NCI-H2196 (cell line): ENCODE results near the gene RAB18.
"Not testable (repeated sequence)": the region's sequence is repeated elsewhere in the genome, so short reads cannot be mapped to it uniquely, and the experiment has no call there.

Experiments used
- DNase-seq: peaks from one replicate; lab custom pipeline; 2025; ENCODE audit not compliant: unreplicated experiment; lab: John Stamatoyannopoulos, UW

The RAB18 gene

DNA sequence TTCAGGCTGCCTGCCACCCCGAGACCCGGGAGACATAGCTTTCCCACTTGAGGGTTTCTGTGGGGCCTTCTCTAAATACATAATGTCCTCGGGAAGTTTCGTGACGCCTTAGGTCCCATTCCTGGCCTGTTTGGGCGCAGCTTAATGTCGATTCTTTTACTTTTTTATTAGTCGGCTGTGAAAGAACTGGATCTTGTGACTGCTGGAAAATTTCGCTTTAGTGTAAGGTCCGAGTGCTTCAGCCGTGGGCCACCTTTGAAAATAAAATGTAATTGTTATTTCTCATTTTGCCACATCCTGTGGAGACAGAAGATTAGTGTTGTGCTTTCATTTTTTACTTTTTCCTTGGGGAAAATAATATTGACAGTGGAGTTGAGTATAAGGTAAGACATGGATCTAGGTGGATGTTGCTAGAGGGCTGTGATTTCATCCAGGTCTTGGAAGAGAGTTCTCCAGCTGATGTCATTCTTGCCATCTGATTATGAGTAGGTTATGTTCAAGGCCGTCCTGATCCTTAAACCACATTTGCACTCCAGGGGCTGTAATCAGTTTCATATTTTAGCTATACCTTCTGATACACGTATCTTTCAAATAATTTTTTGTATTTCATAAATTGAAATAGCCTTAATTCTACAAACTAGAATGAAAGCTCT is 830 bp downstream of the RAB18 start:
- no peak for DNase-seq

GRCh38 chr10:27505537-27505936 is 1.4 kb downstream of the RAB18 start:
- DNase-seq = not testable (repeated sequence)

GRCh38 chr10:27506280-27506679 is 2.2 kb downstream of the RAB18 start:
- DNase-seq = no peak

GRCh38 chr10:27512548-27512947 is 8.4 kb downstream of the RAB18 start:
- DNase-seq = no peak

- DNase-seq = no peak
Observed at GRCh38 chr10:27513451-27514191, 9.5 kb downstream of the RAB18 start.

DNA sequence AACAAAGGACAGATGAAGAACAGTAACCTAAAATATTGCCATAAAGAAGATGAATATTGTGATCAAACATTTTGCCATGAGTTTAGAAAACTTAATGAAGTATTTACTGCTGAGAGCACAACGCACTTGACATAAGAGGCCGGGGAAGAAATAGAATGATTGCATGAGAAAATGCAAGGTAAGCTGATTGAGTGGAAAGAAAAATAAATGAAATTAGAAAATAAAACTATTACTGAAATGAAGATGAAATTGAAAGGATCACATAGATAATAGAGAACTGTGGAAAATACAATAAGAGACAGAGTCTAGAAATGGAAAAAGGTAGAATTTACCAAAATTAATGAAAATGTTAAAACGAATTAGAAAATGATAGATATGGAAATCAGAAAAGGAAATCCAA is 10.1 kb downstream of the RAB18 start:
- no peak for DNase-seq

- no peak for DNase-seq
Observed at GRCh38 chr10:27518261-27518660, 14.2 kb downstream of the RAB18 start.

- no peak for DNase-seq
Observed at GRCh38 chr10:27525819-27526218, 21.7 kb downstream of the RAB18 start.

GRCh38 chr10:27526242-27526641 is 22.1 kb downstream of the RAB18 start:
- DNase-seq = no peak

GRCh38 chr10:27527666-27528295 is 23.7 kb downstream of the RAB18 start:
- no peak for DNase-seq

DNA sequence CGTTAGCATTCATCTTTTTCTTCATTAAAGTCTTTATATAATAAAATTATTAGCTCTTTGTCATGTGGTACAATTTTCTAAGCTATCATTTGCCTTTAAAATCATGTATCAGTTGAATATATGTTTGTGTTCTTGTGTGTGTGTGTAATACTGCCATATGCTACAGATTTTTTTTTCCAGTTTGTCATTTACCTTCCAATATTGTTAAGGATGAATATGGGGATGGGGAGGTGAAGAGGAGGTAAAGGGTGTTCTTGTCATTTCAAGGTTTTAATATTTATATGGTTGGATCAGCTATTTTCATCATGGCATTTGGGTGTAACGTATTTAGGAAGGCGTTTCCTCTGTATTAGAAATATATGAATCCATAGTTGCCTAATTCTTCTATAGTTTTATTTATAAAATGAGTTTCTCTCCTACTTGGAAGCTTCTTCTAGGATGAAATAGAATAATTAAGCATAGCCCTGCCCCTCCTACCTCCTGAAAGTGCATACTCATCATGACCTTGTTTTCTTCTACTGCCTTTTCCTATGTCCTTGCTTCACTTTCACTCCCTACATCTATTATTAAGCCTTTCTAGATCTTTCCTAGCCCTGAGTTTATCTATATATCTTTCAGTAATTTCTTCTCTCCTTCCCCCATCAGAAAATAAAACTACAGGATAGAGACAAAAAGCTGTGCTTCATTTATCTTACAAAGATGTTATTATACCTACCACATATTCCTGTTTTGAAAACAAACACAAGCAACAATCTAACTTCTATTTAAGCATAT is 25.1 kb downstream of the RAB18 start:
- DNase-seq = no peak

DNA sequence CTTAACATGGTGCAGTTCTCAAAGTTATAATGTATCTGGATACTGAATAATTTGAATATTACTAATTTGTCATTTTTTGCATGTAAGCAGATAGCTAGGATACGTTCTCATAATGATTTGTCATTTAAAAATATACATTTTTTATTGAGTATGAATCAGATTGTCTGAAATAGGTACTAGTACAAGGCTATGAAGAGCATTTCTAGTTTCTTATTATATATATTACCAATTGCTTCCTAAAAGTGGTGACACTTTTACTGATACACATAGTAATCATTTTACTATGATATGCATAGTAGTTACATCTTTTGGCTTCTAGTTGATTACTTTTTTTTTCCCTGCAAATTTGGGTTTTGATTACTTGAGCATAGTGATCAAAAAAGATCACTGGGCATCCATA is 26.4 kb downstream of the RAB18 start:
- no peak for DNase-seq

DNA sequence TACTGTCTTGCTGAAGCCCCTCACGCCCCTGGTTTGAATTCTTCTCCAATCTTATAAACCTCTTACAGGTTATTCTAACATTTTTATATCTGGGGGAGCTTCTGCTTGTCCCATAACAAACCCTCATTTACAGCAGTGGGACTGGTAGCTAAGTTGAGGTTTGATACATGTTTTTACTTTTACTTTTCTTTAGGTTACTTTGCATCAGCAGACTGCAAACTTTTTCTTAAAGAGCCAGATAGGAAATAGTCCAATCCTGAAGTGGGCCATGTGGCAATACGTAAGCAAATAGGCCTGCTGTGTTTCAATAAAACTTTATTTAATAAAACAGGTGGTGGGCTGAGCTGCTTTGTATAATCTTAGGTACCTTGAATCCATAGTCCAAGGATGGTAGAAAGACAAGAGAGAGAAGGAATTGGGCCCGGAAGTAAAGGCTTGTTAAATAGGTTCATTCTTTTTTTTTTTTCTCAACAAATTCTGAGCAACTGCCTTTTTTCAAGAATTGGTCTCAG is 27.3 kb downstream of the RAB18 start:
- no peak for DNase-seq

DNA sequence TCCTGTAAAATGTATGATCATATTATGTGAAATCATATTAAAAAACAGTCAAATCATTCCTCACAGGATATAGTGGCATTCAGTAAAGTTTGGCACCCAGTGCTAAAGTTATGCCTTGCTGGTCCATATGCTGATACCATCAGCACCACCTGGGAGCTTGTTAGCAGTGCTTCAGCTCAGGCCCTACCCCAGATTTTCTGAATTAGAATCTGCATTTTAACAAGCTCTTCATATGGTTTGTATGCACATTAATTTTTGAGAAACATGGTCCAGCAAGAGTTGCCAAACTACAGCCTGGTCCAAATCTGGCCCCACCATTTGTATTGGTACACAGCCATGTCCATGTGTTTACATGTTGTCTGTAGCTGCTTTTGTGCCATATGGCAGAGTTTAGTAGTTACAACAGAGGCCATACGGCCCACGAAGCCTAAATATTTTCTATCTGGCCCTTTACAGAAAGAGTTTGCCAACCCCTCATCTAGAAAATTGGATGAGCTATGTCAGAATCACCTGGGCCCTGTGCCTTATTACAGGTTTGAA is 30.1 kb downstream of the RAB18 start:
- DNase-seq = no peak

- no peak for DNase-seq
Observed at GRCh38 chr10:27535317-27535716, 31.2 kb downstream of the RAB18 start.

- no peak for DNase-seq
Observed at GRCh38 chr10:27536437-27536836, 32.3 kb downstream of the RAB18 start.

GRCh38 chr10:27537166-27537565 is 33.1 kb downstream of the RAB18 start:
- no peak for DNase-seq

- DNase-seq = no peak
Observed at GRCh38 chr10:27537787-27538186, 33.7 kb downstream of the RAB18 start.

- DNase-seq = no peak
Observed at GRCh38 chr10:27540672-27541071, 36.6 kb downstream of the RAB18 start.

DNA sequence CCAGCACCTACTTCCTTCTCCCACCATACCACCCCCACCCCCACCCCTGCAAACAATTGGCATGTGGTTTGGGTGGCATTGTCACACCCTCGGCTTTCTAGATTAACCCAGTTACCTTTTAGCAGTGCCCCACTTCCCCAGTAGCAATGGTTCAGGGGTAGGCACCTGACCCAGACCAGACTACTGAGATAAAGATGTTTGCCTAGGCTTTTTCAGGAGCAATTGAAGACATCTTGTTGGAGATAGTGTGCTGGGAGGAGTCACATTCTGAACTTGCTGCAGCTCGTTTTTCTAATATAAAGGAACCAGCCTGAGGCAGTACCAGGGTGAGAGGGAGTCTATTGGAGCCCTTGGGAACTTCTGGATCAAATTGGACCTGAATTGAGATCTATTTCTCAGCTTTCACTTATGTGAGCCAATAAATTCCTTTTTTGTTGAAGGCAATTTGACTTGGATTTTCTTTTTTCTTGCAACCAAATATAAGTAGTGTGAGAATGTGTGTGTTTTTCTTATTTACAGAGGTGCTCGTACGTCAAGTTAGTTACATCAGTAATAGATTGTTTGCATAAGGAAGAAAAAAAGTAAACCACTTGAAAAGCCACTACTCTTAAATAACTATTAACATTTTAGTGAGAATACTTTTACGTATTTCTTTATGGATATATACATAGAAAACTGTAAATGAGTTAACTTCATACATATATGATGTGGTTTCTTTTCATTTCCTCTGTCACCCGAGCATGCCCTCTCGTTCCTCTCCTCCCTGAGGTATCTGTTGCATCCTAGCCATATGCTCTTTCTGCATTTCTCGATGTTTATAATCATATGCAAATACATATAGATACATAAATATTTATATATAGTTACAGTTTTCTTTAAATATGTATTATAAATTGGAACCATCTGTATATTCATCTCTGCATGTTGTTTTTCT is 38.0 kb downstream of the RAB18 start:
- DNase-seq = no peak
